Astrocyte of the cerebellum (primary cell): ENCODE measurements around the gene SEC14L1.
"Not testable (repeated sequence)": the region's sequence is repeated elsewhere in the genome, so short reads cannot be mapped to it uniquely, and the experiment has no call there.

Source experiments
- DNase-seq: peaks from one replicate; pipeline ENCODE4 v3.0.0-alpha.2; 2011; ENCODE audit warnings: low read depth
- H3K4me3 ChIP-seq: 2 replicates; pipeline ENCODE4 v1.5.1; 2011; ENCODE audit warnings: mild to moderate bottlenecking, low read depth, low read length, moderate library complexity
- in situ Hi-C: cut with HindIII; loops from 2 replicates; pipeline ENCODE4 v1.10.0; 2017; ENCODE audit warnings: low sequenced_read_pairs
- TF ChIP-seq, protein P1 (sequence below): IDR thresholded peaks from 2 replicates; pipeline ENCODE4 v1.5.1; 2012; ENCODE audit warnings: low read length, low read depth, moderate library complexity, mild to moderate bottlenecking; ENCODE audit errors: missing control alignments

The SEC14L1 gene

DNA sequence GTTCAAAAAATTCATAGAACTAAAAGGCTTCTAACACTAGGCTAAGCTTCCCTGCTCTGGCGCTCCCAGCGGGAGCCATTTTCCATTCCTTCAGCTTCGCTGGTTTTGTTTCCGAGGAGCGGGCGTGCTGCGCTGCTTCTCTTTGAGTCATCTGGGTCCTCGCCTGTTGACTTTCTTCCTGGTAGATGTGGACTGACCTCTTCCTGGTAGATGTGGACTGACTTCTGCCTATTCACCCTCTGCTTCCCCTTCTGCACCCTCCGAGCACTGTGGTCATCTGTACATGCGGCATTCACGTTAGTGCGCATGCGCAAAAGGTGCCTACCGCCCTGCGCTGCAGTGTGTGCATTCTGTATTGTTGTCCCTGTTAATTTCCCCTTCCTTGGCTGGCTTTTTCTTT is 40.8 kb upstream of the SEC14L1 start:
- no peak overlapping the region for H3K4me3 ChIP-seq
- DNase-seq = no peak
- TF ChIP-seq, protein P1, sequence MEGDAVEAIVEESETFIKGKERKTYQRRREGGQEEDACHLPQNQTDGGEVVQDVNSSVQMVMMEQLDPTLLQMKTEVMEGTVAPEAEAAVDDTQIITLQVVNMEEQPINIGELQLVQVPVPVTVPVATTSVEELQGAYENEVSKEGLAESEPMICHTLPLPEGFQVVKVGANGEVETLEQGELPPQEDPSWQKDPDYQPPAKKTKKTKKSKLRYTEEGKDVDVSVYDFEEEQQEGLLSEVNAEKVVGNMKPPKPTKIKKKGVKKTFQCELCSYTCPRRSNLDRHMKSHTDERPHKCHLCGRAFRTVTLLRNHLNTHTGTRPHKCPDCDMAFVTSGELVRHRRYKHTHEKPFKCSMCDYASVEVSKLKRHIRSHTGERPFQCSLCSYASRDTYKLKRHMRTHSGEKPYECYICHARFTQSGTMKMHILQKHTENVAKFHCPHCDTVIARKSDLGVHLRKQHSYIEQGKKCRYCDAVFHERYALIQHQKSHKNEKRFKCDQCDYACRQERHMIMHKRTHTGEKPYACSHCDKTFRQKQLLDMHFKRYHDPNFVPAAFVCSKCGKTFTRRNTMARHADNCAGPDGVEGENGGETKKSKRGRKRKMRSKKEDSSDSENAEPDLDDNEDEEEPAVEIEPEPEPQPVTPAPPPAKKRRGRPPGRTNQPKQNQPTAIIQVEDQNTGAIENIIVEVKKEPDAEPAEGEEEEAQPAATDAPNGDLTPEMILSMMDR = no peak
- in situ Hi-C loops = loop anchor here (25.0 kb wide), 1 partner anchor 362 kb away; no protein-coding TSS in a partner anchor

GRCh38 chr17:77101521-77102410 is 39.0 kb upstream of the SEC14L1 start:
- no peak for DNase-seq
- no peak overlapping the region for H3K4me3 ChIP-seq
- in situ Hi-C loops = loop anchor here (25.0 kb wide), 1 partner anchor 361 kb away; no protein-coding TSS in a partner anchor
- TF ChIP-seq, protein P1 = no peak

- in situ Hi-C loops = loop anchor here (25.0 kb wide), 1 partner anchor 360 kb away; no protein-coding TSS in a partner anchor
- not testable (repeated sequence) for DNase-seq, H3K4me3 ChIP-seq
These were observed 38.2 kb upstream of the SEC14L1 start for GRCh38 chr17:77102411-77103134.

DNA sequence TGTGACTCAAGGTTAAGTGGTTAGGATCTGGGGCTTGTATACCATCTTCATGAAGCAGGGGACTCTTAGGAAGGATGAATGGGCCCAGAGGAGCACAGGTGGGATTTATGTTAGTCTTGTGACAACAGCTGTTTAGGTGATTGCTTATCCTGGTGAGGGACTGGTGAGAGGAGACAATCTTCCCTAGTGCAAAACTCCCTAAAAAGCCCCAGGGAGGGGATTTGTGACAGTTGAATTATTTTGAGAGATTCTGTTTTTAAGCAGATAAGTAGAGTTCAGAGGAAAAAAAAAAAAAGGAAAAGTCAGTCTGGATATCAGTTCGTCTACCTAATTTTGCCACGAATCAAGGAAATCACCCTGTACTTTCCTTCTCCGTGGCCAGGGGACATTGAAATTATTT is 35.1 kb upstream of the SEC14L1 start:
- in situ Hi-C loops = loop anchor here (25.0 kb wide), 1 partner anchor 357 kb away; no protein-coding TSS in a partner anchor
- TF ChIP-seq, protein P1 = no peak
- no peak overlapping the region for H3K4me3 ChIP-seq
- DNase-seq = no peak

- DNase-seq = no peak
- in situ Hi-C loops = loop anchor here (25.0 kb wide), 1 partner anchor 355 kb away; no protein-coding TSS in a partner anchor
- TF ChIP-seq, protein P1 = no peak
- no peak overlapping the region for H3K4me3 ChIP-seq
These were observed 33.9 kb upstream of the SEC14L1 start for GRCh38 chr17:77106874-77107358.

GRCh38 chr17:77107506-77108433 is 33.0 kb upstream of the SEC14L1 start:
- in situ Hi-C loops = loop anchor here (25.0 kb wide), 1 partner anchor 355 kb away; no protein-coding TSS in a partner anchor
- no peak for DNase-seq
- no peak overlapping the region for H3K4me3 ChIP-seq
- TF ChIP-seq, protein P1 = no peak
